Thymus (tissue), 11 donors: ENCODE measurements around the gene TNP2. TPM values are rescaled to one million over a fixed set of nuclear protein-coding genes. Genes with fewer than 3 reads are reported as not detected.
"Not testable (repeated sequence)": the region's sequence is repeated elsewhere in the genome, so short reads cannot be mapped to it uniquely, and the experiment has no call there.

Source experiments
- DNase-seq, 9 donors: peaks; one replicate each; pipeline ENCODE4 v3.0.0-alpha.2; 2013; ENCODE audit warnings: low spot score in 9 of 9, low read depth in 6 of 9, missing footprints in 1 of 9
- H3K27ac ChIP-seq, 2 donors: one replicate each; pipeline ENCODE4 v1.5.1; 2013; ENCODE audit warnings: control low read depth in 1 of 2, low read depth in 1 of 2, low read length in 1 of 2, mild to moderate bottlenecking in 1 of 2, moderate library complexity in 1 of 2
- H3K27me3 ChIP-seq, 2 donors: one replicate each; pipeline ENCODE4 v1.5.1; 2013; ENCODE audit warnings: low read length in 1 of 2; ENCODE audit not compliant: control insufficient read depth in 2 of 2, insufficient read depth in 1 of 2
- H3K36me3 ChIP-seq, 2 donors: one replicate each; pipeline ENCODE4 v1.5.1; 2013; ENCODE audit warnings: low read length in 1 of 2, mild to moderate bottlenecking in 1 of 2, moderate library complexity in 1 of 2; ENCODE audit not compliant: control insufficient read depth in 2 of 2, insufficient read depth in 2 of 2
- H3K4me1 ChIP-seq, 2 donors: one replicate each; pipeline ENCODE4 v1.5.1; 2013; ENCODE audit warnings: low read length in 2 of 2; ENCODE audit not compliant: control insufficient read depth in 2 of 2, insufficient read depth in 2 of 2
- H3K4me3 ChIP-seq, 2 donors: one replicate each; pipeline ENCODE4 v1.5.1; 2013; ENCODE audit warnings: low read length in 2 of 2, control low read depth in 1 of 2, mild to moderate bottlenecking in 1 of 2
- H3K9me3 ChIP-seq, 2 donors: one replicate each; pipeline ENCODE4 v1.5.1; 2013; ENCODE audit warnings: low read length in 1 of 2, mild to moderate bottlenecking in 1 of 2; ENCODE audit not compliant: control insufficient read depth in 2 of 2, insufficient read depth in 1 of 2
- WGBS: extraction: QIAGEN DNeasy Blood & Tissue Kit; methylation state at CpG from one replicate; pipeline ENCODE4 v1.1.7; 2013; 5-methylcytosine and 5-hydroxymethylcytosine counted together
- polyA plus RNA-seq: library from polyadenylated mRNA; stranded (reverse); fragments of 200-250 nt; gene quantifications from one replicate; pipeline ENCODE4 v1.2.3, GENCODE V29; 2013
- total RNA-seq: library from RNA; stranded (reverse); fragments of 120-200 nt; gene quantifications from one replicate; pipeline ENCODE4 v1.2.4, GENCODE V29; 2013
- donor health status: healthy.

Gene TNP2
- total and polyA plus RNA-seq, 2 donors: not detected

- Histone ChIP-seq H3K27me3 (no peaks in the 10 kb centered on the region), H3K4me1 (peaks cover 57 to 84% of the 10 kb centered on the region in 2 donors), H3K4me3 (no peak overlapping the region), H3K9me3 (peaks cover 0 to 4% of the 10 kb centered on the region in 2 donors), H3K36me3 (no peaks in the 10 kb centered on the region), H3K27ac (no peak overlapping the region)
- over 99% methylated on average over 4 of the region's 4 CpGs for WGBS
- no peak for DNase-seq
Observed at GRCh38 chr16:11295672-11296071, 26.5 kb upstream of the TNP2 start.

- no peaks in the 10 kb centered on the region for H3K27me3 ChIP-seq
- H3K27ac ChIP-seq: no peak overlapping the region
- DNase-seq: no peak
- H3K4me3 ChIP-seq: no peak overlapping the region
- H3K9me3 ChIP-seq: no peaks in the 10 kb centered on the region
- 99% methylated on average over 7 of the region's 7 CpGs for WGBS
- H3K36me3 ChIP-seq: no peaks in the 10 kb centered on the region
- peaks cover 35 to 49% of the 10 kb centered on the region in 2 donors for H3K4me1 ChIP-seq
Observed at GRCh38 chr16:11292076-11292748, 23.1 kb upstream of the TNP2 start.

GRCh38 chr16:11291091-11291703 lies 22.1 kb upstream of the TNP2 start:
- DNase-seq: no peak
- Histone ChIP-seq H3K4me3 (no peak overlapping the region), H3K36me3 (no peaks in the 10 kb centered on the region), H3K9me3 (no peaks in the 10 kb centered on the region), H3K27me3 (no peaks in the 10 kb centered on the region), H3K4me1 (peaks cover 25 to 39% of the 10 kb centered on the region in 2 donors), H3K27ac (no peak overlapping the region)
- 97% methylated on average over 10 of the region's 10 CpGs for WGBS

- no peaks in the 10 kb centered on the region for H3K9me3 ChIP-seq
- no peak overlapping the region for H3K27ac ChIP-seq
- no peaks in the 10 kb centered on the region for H3K36me3 ChIP-seq
- H3K27me3 ChIP-seq: no peaks in the 10 kb centered on the region
- peaks cover 21 to 30% of the 10 kb centered on the region in 2 donors for H3K4me1 ChIP-seq
- no peak for DNase-seq
- no peak overlapping the region for H3K4me3 ChIP-seq
- 97% methylated on average over 8 of the region's 8 CpGs for WGBS
Observed at GRCh38 chr16:11290102-11290893, 21.2 kb upstream of the TNP2 start.

- H3K9me3 ChIP-seq, H3K4me3 ChIP-seq, H3K27ac ChIP-seq, H3K27me3 ChIP-seq, H3K36me3 ChIP-seq, DNase-seq: not testable (repeated sequence)
- H3K4me1 ChIP-seq: peaks cover 17 to 24% of the 10 kb centered on the region in 2 donors
- 96% methylated on average over 4 of the region's 4 CpGs for WGBS
Observed at GRCh38 chr16:11289696-11290095, 20.6 kb upstream of the TNP2 start.

- no peaks in the 10 kb centered on the region for H3K27me3 ChIP-seq
- 99% methylated on average over 2 of the region's 2 CpGs for WGBS
- no peak for DNase-seq
Observed at GRCh38 chr16:11289202-11289601, 20.1 kb upstream of the TNP2 start.

GRCh38 chr16:11285842-11286241 lies 16.7 kb upstream of the TNP2 start:
- Histone ChIP-seq H3K36me3 (no peaks in the 10 kb centered on the region), H3K27ac (no peak overlapping the region), H3K4me3 (no peak overlapping the region), H3K27me3 (no peaks in the 10 kb centered on the region), H3K4me1 (peaks cover 0 to 3% of the 10 kb centered on the region in 2 donors), H3K9me3 (peaks cover 0 to 5% of the 10 kb centered on the region in 2 donors)
- 96% methylated on average over 2 of the region's 2 CpGs for WGBS
- DNase-seq: no peak

More at GRCh38 chr16:11289202-11289601, 20.1 kb upstream of the TNP2 start:
- Histone ChIP-seq H3K4me1 (peaks cover 14 to 19% of the 10 kb centered on the region in 2 donors), H3K27ac (no peak overlapping the region), H3K36me3 (no peaks in the 10 kb centered on the region), H3K9me3 (no peaks in the 10 kb centered on the region), H3K4me3 (no peak overlapping the region)

- Histone ChIP-seq H3K9me3 (peaks cover 0 to 6% of the 10 kb centered on the region in 2 donors), H3K4me3 (no peak overlapping the region), H3K27ac (no peak overlapping the region), H3K27me3 (no peaks in the 10 kb centered on the region), H3K36me3 (no peaks in the 10 kb centered on the region), H3K4me1 (peaks cover 0 to 9% of the 10 kb centered on the region in 2 donors)
- WGBS: 81% methylated on average over 4 of the region's 4 CpGs
- DNase-seq: no peak
Observed at GRCh38 chr16:11283820-11284248, 14.7 kb upstream of the TNP2 start.
